Caco-2 (cell line): ENCODE data around the gene GPX4. TPM values are rescaled to one million over a fixed set of nuclear protein-coding genes. Genes with fewer than 3 reads are reported as not detected.

Experiments used
- BruUV-seq: library from RNA; stranded (reverse); fragments of 400-500 nt; replicated peaks from 2 replicates; lab custom pipeline; 2021; lab: Mats Ljungman, UMichigan
- CTCF ChIA-PET: fragments of 300-600 bp; sonication (Branson Sonifier 250); formaldehyde crosslinking; loops from one replicate; lab custom pipeline; 2022; ENCODE audit warnings: antibody characterized with exemption; lab: Charles Lee
- POLR2A ChIA-PET: fragments of 300-600 bp; sonication (Branson Sonifier 250); formaldehyde crosslinking; loops from one replicate; lab custom pipeline; 2022; ENCODE audit warnings: antibody characterized with exemption; lab: Charles Lee
- DNase-seq, 2 experiments: peaks; one replicate each; pipeline versions ENCODE4 v3.0.0 to v3.0.0-alpha.2; 2020 to 2022
- H3K27me3 ChIP-seq: replicated peaks from 2 replicates; pipeline ENCODE4 v1.6.0; 2011; ENCODE audit warnings: low read length; ENCODE audit not compliant: control insufficient read depth, insufficient read depth
- H3K36me3 ChIP-seq: 2 replicates; pipeline ENCODE4 v1.5.1; 2011; ENCODE audit warnings: low read length; ENCODE audit not compliant: control insufficient read depth, insufficient read depth
- H3K4me1 ChIP-seq: fragments of 250-450 bp; sonication (Bioruptor Pico); 2 replicates; pipeline ENCODE4 v1.5.1; 2020; ENCODE audit warnings: mild to moderate bottlenecking
- H3K4me3 ChIP-seq: 2 replicates; pipeline ENCODE4 v1.5.1; 2011; ENCODE audit warnings: low read depth, mild to moderate bottlenecking, control low read depth, low read length
- H3K9me3 ChIP-seq: fragments of 250-450 bp; sonication (Bioruptor Pico); 2 replicates; pipeline ENCODE4 v1.5.1; 2020; ENCODE audit warnings: mild to moderate bottlenecking, moderate library complexity
- H3K27ac Mint-ChIP-seq: one replicate; pipeline ENCODE4 v1.8.0; 2022; ENCODE audit warnings: mixed read lengths; ENCODE audit not compliant: unreplicated experiment
- H3K27me3 Mint-ChIP-seq: one replicate; pipeline ENCODE4 v1.8.0; 2022; ENCODE audit warnings: mixed read lengths; ENCODE audit not compliant: insufficient read depth, unreplicated experiment
- H3K36me3 Mint-ChIP-seq: one replicate; pipeline ENCODE4 v1.8.0; 2022; ENCODE audit warnings: mild to moderate bottlenecking, mixed read lengths; ENCODE audit not compliant: insufficient read depth, unreplicated experiment
- H3K4me1 Mint-ChIP-seq: one replicate; pipeline ENCODE4 v1.8.0; 2022; ENCODE audit warnings: low read depth, mixed read lengths; ENCODE audit not compliant: unreplicated experiment
- H3K4me3 Mint-ChIP-seq: one replicate; pipeline ENCODE4 v1.8.0; 2022; ENCODE audit warnings: mild to moderate bottlenecking, moderate library complexity, mixed read lengths; ENCODE audit not compliant: unreplicated experiment
- H3K9me3 Mint-ChIP-seq: one replicate; pipeline ENCODE4 v1.8.0; 2022; ENCODE audit warnings: mixed read lengths; ENCODE audit not compliant: unreplicated experiment
- intact Hi-C: fragments of 100-400 bp; cut with micrococcal nuclease; formaldehyde crosslinking; loops from one replicate; pipeline ENCODE4 v1.10.0; 2022; ENCODE audit not compliant: unreplicated experiment
- total RNA-seq: library from RNA; stranded (reverse); gene quantifications from 2 replicates; pipeline ENCODE4 v1.2.3, GENCODE V29; 2022
- TF ChIP-seq, protein P1 (sequence below), 2 experiments: fragments of 200-600 bp in 1 of 2; IDR thresholded peaks; 1 replicate in 1 of 2; 2 replicates in 1 of 2; pipeline versions ENCODE4 v1.5.1 to v1.8.0; 2011 to 2022; ENCODE audit warnings: antibody characterized with exemption in 1 of 2, control low read depth in 1 of 2, inconsistent platforms in 1 of 2, low read depth in 1 of 2, low read length in 1 of 2, mild to moderate bottlenecking in 1 of 2, moderate library complexity in 1 of 2; ENCODE audit not compliant: insufficient read depth in 1 of 2, severe bottlenecking in 1 of 2, unreplicated experiment in 1 of 2

The GPX4 gene
- total RNA-seq, 1 experiment from 2014 or later, result 500 TPM

- intact Hi-C loops, result no loop called here
- DNase-seq, result no peak
- Mint-ChIP-seq H3K36me3 (peaks cover 34% of the 10 kb centered on the region), H3K4me1 (no peaks in the 10 kb centered on the region), H3K4me3 (no peak overlapping the region), H3K9me3 (no peaks in the 10 kb centered on the region), H3K27me3 (no peaks in the 10 kb centered on the region), H3K27ac (no peak overlapping the region)
- Histone ChIP-seq H3K4me1 (peaks cover 4% of the 10 kb centered on the region), H3K9me3 (no peaks in the 10 kb centered on the region), H3K4me3 (no peak overlapping the region), H3K36me3 (no peaks in the 10 kb centered on the region), H3K27me3 (no peaks in the 10 kb centered on the region)
- no TSS peak for BruUV-seq
- ChIA-PET POLR2A (no interaction called here), CTCF (no interaction called here)
- TF ChIP-seq, protein P1, sequence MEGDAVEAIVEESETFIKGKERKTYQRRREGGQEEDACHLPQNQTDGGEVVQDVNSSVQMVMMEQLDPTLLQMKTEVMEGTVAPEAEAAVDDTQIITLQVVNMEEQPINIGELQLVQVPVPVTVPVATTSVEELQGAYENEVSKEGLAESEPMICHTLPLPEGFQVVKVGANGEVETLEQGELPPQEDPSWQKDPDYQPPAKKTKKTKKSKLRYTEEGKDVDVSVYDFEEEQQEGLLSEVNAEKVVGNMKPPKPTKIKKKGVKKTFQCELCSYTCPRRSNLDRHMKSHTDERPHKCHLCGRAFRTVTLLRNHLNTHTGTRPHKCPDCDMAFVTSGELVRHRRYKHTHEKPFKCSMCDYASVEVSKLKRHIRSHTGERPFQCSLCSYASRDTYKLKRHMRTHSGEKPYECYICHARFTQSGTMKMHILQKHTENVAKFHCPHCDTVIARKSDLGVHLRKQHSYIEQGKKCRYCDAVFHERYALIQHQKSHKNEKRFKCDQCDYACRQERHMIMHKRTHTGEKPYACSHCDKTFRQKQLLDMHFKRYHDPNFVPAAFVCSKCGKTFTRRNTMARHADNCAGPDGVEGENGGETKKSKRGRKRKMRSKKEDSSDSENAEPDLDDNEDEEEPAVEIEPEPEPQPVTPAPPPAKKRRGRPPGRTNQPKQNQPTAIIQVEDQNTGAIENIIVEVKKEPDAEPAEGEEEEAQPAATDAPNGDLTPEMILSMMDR (IDR thresholded peaks at IDR 0.05; ENCODE audit: insufficient read depth in 1 of 2, low read depth in 1 of 2, low read length in 1 of 2, severe bottlenecking in 1 of 2, unreplicated experiment in 1 of 2), result no peak
Measured at GRCh38 chr19:1060689-1061088, 43.1 kb upstream of the GPX4 start.

DNA sequence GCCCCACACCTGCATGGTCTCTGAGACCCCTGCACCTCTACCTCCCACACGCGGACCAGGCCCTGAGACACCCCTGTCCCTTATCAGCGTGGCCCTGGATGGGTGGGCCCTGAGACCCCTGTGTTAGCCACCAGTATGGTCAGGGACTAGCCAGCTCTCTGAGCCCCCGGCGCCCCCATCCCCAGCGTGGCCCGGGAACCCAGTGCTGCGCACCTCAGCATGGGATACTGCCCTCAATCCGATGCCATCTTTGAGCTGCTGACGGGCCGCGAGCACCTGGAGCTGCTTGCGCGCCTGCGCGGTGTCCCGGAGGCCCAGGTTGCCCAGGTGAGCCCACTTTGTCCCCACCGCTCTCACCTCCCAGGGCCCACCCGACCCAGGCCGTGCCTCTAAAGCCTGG is 41.8 kb upstream of the GPX4 start:
- Mint-ChIP-seq H3K9me3 (no peaks in the 10 kb centered on the region), H3K36me3 (peaks cover 43% of the 10 kb centered on the region), H3K27me3 (no peaks in the 10 kb centered on the region), H3K27ac (no peak overlapping the region), H3K4me3 (no peak overlapping the region), H3K4me1 (no peaks in the 10 kb centered on the region)
- no TSS peak for BruUV-seq
- peaks cover 11% of the 10 kb centered on the region for H3K4me1 ChIP-seq
- POLR2A ChIA-PET, result no interaction called here
- CTCF ChIA-PET, result interaction anchor here (0.5 kb wide), 1 partner anchor 60 kb away, joined by 3 read pairs; no protein-coding TSS in a partner anchor
- intact Hi-C loops, result no loop called here
- no peaks in the 10 kb centered on the region for H3K36me3 ChIP-seq
- no peak overlapping the region for H3K4me3 ChIP-seq
- H3K9me3 ChIP-seq, result no peaks in the 10 kb centered on the region
- no peaks in the 10 kb centered on the region for H3K27me3 ChIP-seq
- TF ChIP-seq, protein P1 (IDR thresholded peaks at IDR 0.05; ENCODE audit: insufficient read depth in 1 of 2, low read depth in 1 of 2, low read length in 1 of 2, severe bottlenecking in 1 of 2, unreplicated experiment in 1 of 2), result no peak
- no peak for DNase-seq

DNA sequence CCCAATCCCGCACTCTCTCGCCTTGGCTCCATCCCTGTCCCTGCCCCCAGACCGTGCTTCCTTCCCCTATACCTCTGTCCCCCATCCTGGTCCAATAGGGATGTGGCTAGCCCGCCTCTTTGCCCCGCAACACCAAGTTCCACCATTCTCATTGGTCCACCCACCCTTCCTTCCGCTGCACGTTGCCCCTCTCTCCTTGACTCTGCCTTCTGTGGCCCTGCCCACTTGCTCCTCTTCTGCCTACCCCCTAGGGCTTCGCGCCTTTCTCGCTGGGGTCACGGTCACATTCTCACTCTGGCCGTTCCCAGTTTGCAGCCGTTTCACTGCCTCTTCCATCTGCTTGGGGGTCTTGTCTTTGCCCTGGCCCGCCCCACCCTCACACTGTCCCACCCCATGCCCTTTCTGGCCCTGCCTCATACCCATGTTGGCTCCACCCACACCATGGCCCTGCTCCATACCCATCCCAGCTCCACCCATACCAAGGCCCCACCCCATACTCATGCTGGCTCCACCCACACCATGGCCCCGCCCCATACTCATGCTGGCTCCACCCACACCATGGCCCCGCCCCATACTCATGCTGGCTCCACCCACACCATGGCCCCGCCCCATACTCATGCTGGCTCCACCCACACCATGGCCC is 41.3 kb upstream of the GPX4 start:
- Mint-ChIP-seq H3K27ac (no peak overlapping the region), H3K4me3 (no peak overlapping the region), H3K4me1 (no peaks in the 10 kb centered on the region), H3K27me3 (no peaks in the 10 kb centered on the region), H3K9me3 (no peaks in the 10 kb centered on the region), H3K36me3 (peaks cover 43% of the 10 kb centered on the region)
- Histone ChIP-seq H3K9me3 (no peaks in the 10 kb centered on the region), H3K4me1 (peaks cover 15% of the 10 kb centered on the region), H3K36me3 (no peaks in the 10 kb centered on the region), H3K4me3 (no peak overlapping the region), H3K27me3 (no peaks in the 10 kb centered on the region)
- POLR2A ChIA-PET, result no interaction called here
- intact Hi-C loops, result no loop called here
- TF ChIP-seq, protein P1 (IDR thresholded peaks at IDR 0.05; ENCODE audit: insufficient read depth in 1 of 2, low read depth in 1 of 2, low read length in 1 of 2, severe bottlenecking in 1 of 2, unreplicated experiment in 1 of 2), result no peak
- no TSS peak for BruUV-seq
- CTCF ChIA-PET, result interaction anchor here (0.5 kb wide), 1 partner anchor 61 kb away, joined by 3 read pairs; no protein-coding TSS in a partner anchor
- no peak for DNase-seq
